ENCODE data around the gene SLC16A5. TPM values are rescaled to one million over a fixed set of nuclear protein-coding genes. Genes with fewer than 3 reads are reported as not detected.

The SLC16A5 gene
- total and polyA plus RNA-seq, 10 of the 15 experiments (the other 5 are each of a cell fraction or from before 2014, with no cell fraction given): 0.03 to 3.1 (median 0.96) TPM

- TF ChIP-seq, protein P1, sequence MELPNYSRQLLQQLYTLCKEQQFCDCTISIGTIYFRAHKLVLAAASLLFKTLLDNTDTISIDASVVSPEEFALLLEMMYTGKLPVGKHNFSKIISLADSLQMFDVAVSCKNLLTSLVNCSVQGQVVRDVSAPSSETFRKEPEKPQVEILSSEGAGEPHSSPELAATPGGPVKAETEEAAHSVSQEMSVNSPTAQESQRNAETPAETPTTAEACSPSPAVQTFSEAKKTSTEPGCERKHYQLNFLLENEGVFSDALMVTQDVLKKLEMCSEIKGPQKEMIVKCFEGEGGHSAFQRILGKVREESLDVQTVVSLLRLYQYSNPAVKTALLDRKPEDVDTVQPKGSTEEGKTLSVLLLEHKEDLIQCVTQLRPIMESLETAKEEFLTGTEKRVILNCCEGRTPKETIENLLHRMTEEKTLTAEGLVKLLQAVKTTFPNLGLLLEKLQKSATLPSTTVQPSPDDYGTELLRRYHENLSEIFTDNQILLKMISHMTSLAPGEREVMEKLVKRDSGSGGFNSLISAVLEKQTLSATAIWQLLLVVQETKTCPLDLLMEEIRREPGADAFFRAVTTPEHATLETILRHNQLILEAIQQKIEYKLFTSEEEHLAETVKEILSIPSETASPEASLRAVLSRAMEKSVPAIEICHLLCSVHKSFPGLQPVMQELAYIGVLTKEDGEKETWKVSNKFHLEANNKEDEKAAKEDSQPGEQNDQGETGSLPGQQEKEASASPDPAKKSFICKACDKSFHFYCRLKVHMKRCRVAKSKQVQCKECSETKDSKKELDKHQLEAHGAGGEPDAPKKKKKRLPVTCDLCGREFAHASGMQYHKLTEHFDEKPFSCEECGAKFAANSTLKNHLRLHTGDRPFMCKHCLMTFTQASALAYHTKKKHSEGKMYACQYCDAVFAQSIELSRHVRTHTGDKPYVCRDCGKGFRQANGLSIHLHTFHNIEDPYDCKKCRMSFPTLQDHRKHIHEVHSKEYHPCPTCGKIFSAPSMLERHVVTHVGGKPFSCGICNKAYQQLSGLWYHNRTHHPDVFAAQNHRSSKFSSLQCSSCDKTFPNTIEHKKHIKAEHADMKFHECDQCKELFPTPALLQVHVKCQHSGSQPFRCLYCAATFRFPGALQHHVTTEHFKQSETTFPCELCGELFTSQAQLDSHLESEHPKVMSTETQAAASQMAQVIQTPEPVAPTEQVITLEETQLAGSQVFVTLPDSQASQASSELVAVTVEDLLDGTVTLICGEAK (IDR thresholded peaks at IDR 0.05; ENCODE audit: borderline replicate concordance): peak; percentile 93
- TF ChIP-seq ZBTB4 (CRISPR knock-in tag; IDR thresholded peaks at IDR 0.05): no peak
- TF ChIP-seq, protein P2, sequence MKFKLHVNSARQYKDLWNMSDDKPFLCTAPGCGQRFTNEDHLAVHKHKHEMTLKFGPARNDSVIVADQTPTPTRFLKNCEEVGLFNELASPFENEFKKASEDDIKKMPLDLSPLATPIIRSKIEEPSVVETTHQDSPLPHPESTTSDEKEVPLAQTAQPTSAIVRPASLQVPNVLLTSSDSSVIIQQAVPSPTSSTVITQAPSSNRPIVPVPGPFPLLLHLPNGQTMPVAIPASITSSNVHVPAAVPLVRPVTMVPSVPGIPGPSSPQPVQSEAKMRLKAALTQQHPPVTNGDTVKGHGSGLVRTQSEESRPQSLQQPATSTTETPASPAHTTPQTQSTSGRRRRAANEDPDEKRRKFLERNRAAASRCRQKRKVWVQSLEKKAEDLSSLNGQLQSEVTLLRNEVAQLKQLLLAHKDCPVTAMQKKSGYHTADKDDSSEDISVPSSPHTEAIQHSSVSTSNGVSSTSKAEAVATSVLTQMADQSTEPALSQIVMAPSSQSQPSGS (IDR thresholded peaks at IDR 0.05; ENCODE audit: low read length): no peak
- TF ChIP-seq TARDBP (IDR thresholded peaks at IDR 0.05; ENCODE audit: borderline replicate concordance): peak; percentile 60; the same call in 1 of the 2 replicates
- peak; percentile 77 for TF ChIP-seq DPF2 (IDR thresholded peaks at IDR 0.05)
- TF ChIP-seq ZNF217 (IDR thresholded peaks at IDR 0.05): no peak
- peak; percentile 94 for TF ChIP-seq KLF5 (IDR thresholded peaks at IDR 0.05; ENCODE audit: partially characterized antibody)
- no peak for TF ChIP-seq YBX1 (IDR thresholded peaks at IDR 0.05)
- peak; percentile 94 for TF ChIP-seq CEBPZ (IDR thresholded peaks at IDR 0.05; ENCODE audit: low read depth, low read length)
- TF ChIP-seq KAT2A (conservative IDR thresholded peaks at IDR 0.05; ENCODE audit: control insufficient read depth, low read depth, low read length): no peak
- TF ChIP-seq CHD2 (IDR thresholded peaks at IDR 0.05; ENCODE audit: borderline replicate concordance, low read depth, low read length): peak; percentile 95
- no peak for TF ChIP-seq CHD4 (IDR thresholded peaks at IDR 0.05)
- TF ChIP-seq RFX5 (IDR thresholded peaks at IDR 0.05; ENCODE audit: low read depth, low read length): 0 out of 2 replicates have a peak, but pooled peaks have one; percentile 23
- TF ChIP-seq, protein P3, sequence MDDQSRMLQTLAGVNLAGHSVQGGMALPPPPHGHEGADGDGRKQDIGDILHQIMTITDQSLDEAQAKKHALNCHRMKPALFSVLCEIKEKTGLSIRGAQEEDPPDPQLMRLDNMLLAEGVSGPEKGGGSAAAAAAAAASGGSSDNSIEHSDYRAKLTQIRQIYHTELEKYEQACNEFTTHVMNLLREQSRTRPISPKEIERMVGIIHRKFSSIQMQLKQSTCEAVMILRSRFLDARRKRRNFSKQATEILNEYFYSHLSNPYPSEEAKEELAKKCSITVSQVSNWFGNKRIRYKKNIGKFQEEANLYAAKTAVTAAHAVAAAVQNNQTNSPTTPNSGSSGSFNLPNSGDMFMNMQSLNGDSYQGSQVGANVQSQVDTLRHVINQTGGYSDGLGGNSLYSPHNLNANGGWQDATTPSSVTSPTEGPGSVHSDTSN (IDR thresholded peaks at IDR 0.05; ENCODE audit: insufficient replicate concordance, low read depth, low read length): peak; percentile 90
- no peak for TF ChIP-seq RAD51 (IDR thresholded peaks at IDR 0.05)
- TF ChIP-seq CHD1 (IDR thresholded peaks at IDR 0.05; ENCODE audit: low read depth, low read length): peak; percentile 96
Measured at GRCh38 chr17:75046407-75047289, 41.1 kb upstream of the SLC16A5 start, which contains the start of the genes ATP5PD and KCTD2 (continued).
